AG04449 (cell line): Measurements from ENCODE around the gene NCAPH2.

Experiments used
- CTCF ChIA-PET: fragments of 350-600 bp; formaldehyde crosslinking; extraction: SDS; loops from one replicate; lab custom pipeline; 2021; ENCODE audit warnings: antibody characterized with exemption; lab: Yijun Ruan, JAX
- POLR2A ChIA-PET: fragments of 400-600, 350-600 bp; formaldehyde crosslinking; extraction: SDS; loops from one replicate; lab custom pipeline; 2020; ENCODE audit warnings: antibody characterized with exemption, inconsistent platforms; lab: Yijun Ruan, JAX
- DNase-seq: peaks from one replicate; pipeline ENCODE4 v3.0.0-alpha.2; 2010; ENCODE audit warnings: low read depth, low spot score
- H3K4me3 ChIP-seq: 2 replicates; pipeline ENCODE4 v1.5.1; 2011; ENCODE audit warnings: low read depth, mild to moderate bottlenecking, control low read depth, low read length
- TF ChIP-seq, protein P1 (sequence below): IDR thresholded peaks from one replicate; pipeline ENCODE4 v1.5.1; 2011; ENCODE audit warnings: mild to moderate bottlenecking, moderate library complexity, low read length, control low read depth, inconsistent platforms; ENCODE audit not compliant: insufficient read depth; ENCODE audit errors: missing control alignments

NCAPH2 gene

DNA sequence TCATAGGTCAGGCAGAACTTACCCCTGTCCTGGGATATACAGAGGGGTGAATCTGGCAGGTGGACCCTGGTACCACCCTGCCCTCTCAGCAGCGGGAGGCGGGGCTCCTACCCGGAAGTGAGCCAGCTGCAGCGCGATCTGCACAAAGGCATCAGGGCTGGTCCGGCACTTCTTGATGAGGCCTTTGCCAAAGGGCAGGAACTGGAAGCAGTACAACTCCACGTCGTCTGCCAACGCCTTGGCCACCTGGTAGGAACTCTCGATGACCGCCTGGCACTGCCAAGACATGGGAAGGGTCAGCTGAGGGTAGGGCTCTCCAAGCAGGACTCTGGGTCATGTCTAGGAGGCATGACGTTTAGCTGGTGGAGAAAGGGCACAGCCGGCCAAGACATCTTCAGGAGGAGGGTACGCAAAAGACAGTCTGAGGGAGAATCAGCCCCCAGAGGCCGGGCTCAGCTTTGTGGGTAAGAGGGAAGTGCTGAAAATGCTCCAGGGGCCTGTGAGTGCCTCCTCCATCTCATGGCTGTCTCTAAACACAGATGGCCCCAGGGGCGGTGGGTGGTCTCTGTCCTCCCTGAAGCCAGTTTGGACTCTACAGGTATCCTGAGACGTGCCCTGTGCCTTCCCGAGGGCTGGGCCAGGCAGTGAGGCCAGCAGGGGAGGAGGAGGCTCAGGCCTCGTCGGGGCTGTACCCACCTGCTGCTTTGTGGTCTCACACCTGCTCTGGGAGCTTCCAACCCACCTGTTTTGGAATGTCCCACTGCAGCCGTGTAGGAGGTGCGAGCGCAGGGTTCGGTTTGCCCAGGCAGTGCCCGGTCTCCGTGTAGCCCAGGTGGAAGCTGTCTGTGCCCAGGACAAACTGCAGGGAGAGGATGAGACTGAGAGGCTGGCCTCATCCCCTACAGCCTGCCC is 63.5 kb downstream of the NCAPH2 start:
- no peak overlapping the region for H3K4me3 ChIP-seq
- CTCF ChIA-PET = interaction anchor here (1.0 to 8.8 kb wide), 3 partner anchors 7 to 125 kb away, joined by 3 to 124 read pairs (median 4); partner anchors contain the start of genes KLHDC7B and SYCE3
- POLR2A ChIA-PET = no interaction called here
- no peak for DNase-seq
- TF ChIP-seq, protein P1, sequence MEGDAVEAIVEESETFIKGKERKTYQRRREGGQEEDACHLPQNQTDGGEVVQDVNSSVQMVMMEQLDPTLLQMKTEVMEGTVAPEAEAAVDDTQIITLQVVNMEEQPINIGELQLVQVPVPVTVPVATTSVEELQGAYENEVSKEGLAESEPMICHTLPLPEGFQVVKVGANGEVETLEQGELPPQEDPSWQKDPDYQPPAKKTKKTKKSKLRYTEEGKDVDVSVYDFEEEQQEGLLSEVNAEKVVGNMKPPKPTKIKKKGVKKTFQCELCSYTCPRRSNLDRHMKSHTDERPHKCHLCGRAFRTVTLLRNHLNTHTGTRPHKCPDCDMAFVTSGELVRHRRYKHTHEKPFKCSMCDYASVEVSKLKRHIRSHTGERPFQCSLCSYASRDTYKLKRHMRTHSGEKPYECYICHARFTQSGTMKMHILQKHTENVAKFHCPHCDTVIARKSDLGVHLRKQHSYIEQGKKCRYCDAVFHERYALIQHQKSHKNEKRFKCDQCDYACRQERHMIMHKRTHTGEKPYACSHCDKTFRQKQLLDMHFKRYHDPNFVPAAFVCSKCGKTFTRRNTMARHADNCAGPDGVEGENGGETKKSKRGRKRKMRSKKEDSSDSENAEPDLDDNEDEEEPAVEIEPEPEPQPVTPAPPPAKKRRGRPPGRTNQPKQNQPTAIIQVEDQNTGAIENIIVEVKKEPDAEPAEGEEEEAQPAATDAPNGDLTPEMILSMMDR = no peak

DNA sequence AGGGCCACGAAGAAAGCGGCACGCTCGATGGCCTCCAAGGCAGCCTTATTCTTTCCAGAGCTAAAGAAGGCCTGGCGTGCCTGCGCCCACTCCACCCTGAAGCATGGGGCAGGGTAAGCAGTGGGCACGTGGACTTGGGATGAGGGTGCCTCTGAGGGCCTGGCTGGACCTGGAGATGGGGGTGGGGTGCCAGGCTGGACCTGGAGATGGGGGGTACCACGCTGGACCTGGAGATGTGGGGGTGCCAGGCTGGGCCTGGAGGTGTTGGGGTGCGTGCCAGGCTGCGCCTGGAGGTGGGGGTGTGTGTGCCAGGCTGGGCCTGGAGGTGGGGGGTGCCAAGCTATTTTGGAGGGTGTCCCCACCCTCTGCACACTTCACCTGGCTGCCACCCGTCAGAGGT is 64.9 kb downstream of the NCAPH2 start:
- no peak overlapping the region for H3K4me3 ChIP-seq
- TF ChIP-seq, protein P1 = no peak
- DNase-seq = no peak
- ChIA-PET CTCF (interaction anchor here (1.0 to 8.8 kb wide), 3 partner anchors 8 to 123 kb away, joined by 3 to 124 read pairs (median 4); partner anchors contain the start of genes KLHDC7B and SYCE3), POLR2A (no interaction called here)

DNA sequence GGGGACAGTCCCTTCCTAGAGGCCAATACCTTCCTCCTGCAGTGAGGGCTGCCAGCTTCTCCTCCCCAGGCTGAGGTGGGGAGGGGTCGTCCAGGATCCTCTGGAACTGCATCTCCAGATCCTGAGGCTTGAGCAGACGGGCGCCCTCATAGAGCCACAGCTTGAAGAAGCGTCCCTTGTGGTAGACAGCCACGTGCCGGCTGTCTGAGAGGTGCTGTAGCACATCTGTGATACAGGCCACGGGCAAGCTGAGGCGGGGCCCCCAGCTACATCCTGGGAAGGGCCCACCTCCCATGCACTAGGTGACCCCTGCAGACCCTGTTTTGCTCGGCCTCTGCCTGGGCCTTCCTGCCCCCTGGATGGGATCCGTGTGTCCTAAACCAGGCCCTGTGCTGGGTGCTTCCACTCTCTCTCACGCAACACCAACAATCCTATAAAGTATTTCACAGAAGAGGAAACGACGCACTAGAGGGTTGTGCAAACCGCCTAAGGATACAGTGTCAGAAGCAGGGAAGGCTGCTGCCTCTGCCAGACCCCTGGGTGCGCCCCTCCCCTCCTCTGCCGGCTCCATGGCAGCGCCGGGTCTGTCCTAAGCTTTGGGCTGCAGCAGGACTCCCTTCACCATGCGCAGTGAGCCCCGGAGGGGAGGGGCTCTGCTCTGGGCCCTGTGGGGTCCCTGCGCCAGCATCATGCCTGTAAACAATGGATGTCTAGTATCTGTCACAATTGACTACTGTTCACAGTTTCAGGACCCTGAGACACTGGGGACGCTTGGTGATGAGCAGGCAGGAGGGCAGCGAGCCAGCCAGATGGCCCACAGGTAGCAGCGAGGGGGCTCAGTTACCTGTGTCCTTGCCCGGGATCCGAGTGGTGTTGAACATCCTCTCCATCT is 65.7 kb downstream of the NCAPH2 start:
- no peak overlapping the region for H3K4me3 ChIP-seq
- TF ChIP-seq, protein P1 = no peak
- CTCF ChIA-PET = interaction anchor here (2.5 to 8.8 kb wide), 3 partner anchors 9 to 119 kb away, joined by 13 to 124 read pairs (median 36); partner anchors contain the start of gene SYCE3
- POLR2A ChIA-PET = no interaction called here
- no peak for DNase-seq

DNA sequence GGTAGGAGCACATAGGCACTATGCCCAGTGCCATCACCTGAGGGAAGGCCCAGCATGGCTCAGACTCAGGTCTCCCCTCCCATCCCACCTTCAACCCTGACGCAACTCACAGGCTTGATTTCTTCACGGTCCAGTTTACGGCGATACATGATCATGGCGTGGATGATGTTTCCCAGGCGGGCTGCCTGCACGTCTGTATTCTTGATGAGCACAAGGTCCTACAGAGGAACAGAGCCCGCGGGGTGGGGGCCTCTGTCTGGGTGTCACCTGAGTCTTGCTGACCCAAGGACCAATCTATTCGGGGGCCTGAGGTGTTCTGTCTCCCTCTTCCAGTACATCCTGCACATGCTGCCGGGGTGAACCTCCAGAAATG is 66.3 kb downstream of the NCAPH2 start:
- H3K4me3 ChIP-seq = no peak overlapping the region
- CTCF ChIA-PET = interaction anchor here (2.5 to 8.8 kb wide), 3 partner anchors 10 to 118 kb away, joined by 13 to 124 read pairs (median 36); partner anchors contain the start of gene SYCE3
- no peak for DNase-seq
- TF ChIP-seq, protein P1 = no peak
- POLR2A ChIA-PET = no interaction called here
